Right lobe of liver (tissue), 4 donors: ENCODE measurements around the gene POC1B.

Experiments used
- POLR2A ChIP-seq: fragments of 450-650 bp; IDR thresholded peaks from one replicate; pipeline ENCODE4 v1.6.1; 2017; ENCODE audit warnings: antibody characterized with exemption, mild to moderate bottlenecking
- TF ChIP-seq, protein P1 (sequence below), 4 donors: fragments of 200-600 bp in 3 of 4; fragments of 450-650 bp in 1 of 4; IDR thresholded peaks; one replicate each; pipeline versions ENCODE4 v1.5.1 to v1.8.0; 2016 to 2022; ENCODE audit warnings: antibody characterized with exemption in 4 of 4, mild to moderate bottlenecking in 2 of 4
- donor health status: DM: no; HTN: no; CAD: no.
- donor health status: DM: no; HTN: no; CAD: no.
- donor health status: DM: no; HTN: yes; CAD: no.

- no peak for TF ChIP-seq POLR2A
- TF ChIP-seq, protein P1, sequence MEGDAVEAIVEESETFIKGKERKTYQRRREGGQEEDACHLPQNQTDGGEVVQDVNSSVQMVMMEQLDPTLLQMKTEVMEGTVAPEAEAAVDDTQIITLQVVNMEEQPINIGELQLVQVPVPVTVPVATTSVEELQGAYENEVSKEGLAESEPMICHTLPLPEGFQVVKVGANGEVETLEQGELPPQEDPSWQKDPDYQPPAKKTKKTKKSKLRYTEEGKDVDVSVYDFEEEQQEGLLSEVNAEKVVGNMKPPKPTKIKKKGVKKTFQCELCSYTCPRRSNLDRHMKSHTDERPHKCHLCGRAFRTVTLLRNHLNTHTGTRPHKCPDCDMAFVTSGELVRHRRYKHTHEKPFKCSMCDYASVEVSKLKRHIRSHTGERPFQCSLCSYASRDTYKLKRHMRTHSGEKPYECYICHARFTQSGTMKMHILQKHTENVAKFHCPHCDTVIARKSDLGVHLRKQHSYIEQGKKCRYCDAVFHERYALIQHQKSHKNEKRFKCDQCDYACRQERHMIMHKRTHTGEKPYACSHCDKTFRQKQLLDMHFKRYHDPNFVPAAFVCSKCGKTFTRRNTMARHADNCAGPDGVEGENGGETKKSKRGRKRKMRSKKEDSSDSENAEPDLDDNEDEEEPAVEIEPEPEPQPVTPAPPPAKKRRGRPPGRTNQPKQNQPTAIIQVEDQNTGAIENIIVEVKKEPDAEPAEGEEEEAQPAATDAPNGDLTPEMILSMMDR (IDR thresholded peaks at IDR 0.05) = no peak
Observed at GRCh38 chr12:89416049-89416792, 109.6 kb downstream of the POC1B start.
